ENCODE measurements around the gene KLHL29. TPM values are rescaled to one million over a fixed set of nuclear protein-coding genes. Genes with fewer than 3 reads are reported as not detected.

Gene KLHL29
- total RNA-seq, 1 donor from 2014 or later = 4.4 TPM

DNA sequence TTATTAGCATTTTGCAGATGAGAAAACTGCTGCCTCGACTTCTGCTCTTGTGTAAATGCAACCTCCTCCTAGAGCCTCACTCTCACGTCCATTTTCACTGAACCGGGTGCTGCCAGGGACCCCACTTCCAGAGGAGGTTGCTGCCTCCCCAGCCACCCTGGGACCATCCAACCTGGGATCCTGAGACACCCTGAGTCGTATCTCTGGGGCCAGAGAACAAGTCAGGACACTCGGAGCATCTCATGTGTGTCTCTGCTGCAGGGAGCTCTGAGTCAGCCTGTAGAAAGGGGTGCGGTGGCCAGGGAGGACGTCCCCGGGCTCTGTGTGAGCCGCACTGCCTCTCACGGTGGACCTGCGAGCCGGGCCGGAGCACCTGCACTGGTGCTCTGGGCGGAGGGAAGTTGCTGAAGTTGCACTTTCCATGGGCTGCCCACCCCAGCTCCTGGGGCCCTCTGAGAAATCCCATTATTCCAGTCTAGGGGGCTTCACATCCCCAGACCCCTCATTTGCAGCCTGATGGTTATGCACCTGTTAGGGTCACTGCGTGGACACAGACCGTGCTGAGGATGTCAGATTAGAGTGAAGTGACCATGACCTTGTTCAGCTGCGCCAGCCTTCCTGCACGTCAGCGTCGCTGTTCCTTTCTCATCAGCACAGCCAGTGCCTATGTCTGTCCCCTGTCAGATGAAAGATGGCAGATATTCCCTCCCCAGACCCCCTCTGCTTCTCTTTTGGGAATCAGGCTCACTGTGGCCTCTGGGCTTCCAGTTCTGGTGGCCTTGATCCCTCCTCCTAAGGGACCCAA, 230.4 kb downstream of the KLHL29 start:
- peaks cover 1% of the 10 kb centered on the region for H3K4me1 Mint-ChIP-seq (ENCODE audit: low read depth)
- H3K36me3 Mint-ChIP-seq (ENCODE audit: insufficient read depth) = peaks cover 5% of the 10 kb centered on the region
- peaks cover 7% of the 10 kb centered on the region for H3K27me3 Mint-ChIP-seq
- H3K27ac Mint-ChIP-seq = no peak overlapping the region
- TF ChIP-seq, protein P1, sequence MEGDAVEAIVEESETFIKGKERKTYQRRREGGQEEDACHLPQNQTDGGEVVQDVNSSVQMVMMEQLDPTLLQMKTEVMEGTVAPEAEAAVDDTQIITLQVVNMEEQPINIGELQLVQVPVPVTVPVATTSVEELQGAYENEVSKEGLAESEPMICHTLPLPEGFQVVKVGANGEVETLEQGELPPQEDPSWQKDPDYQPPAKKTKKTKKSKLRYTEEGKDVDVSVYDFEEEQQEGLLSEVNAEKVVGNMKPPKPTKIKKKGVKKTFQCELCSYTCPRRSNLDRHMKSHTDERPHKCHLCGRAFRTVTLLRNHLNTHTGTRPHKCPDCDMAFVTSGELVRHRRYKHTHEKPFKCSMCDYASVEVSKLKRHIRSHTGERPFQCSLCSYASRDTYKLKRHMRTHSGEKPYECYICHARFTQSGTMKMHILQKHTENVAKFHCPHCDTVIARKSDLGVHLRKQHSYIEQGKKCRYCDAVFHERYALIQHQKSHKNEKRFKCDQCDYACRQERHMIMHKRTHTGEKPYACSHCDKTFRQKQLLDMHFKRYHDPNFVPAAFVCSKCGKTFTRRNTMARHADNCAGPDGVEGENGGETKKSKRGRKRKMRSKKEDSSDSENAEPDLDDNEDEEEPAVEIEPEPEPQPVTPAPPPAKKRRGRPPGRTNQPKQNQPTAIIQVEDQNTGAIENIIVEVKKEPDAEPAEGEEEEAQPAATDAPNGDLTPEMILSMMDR (IDR thresholded peaks at IDR 0.05; ENCODE audit: unreplicated experiment) = no peak
- H3K4me3 Mint-ChIP-seq (ENCODE audit: low read depth) = no peak overlapping the region
- DNase-seq (ENCODE audit: low spot score, unreplicated experiment) = no peak
- H3K9me3 Mint-ChIP-seq (ENCODE audit: low read depth) = peaks cover 10% of the 10 kb centered on the region

DNA sequence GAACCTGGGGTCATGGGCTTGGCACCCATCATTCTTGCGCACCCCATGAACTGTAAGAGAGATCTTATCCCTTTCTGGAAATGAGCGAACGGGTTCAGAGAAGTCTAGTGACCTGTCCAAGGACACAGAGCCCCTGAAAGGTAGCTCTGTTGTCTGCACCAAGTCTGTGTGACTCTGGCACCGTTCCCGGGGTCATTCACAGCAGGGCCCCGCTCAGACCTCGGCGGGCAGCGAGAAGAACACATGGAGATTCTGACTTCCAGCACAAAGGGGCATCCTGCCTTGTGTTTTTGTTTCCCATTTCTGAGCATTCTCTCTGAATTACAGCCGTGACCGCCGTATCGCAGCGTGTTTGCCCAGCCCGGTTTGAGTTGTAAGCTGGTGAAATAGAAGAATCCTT, 231.7 kb downstream of the KLHL29 start:
- H3K9me3 Mint-ChIP-seq (ENCODE audit: low read depth) = peaks cover 6% of the 10 kb centered on the region
- H3K36me3 Mint-ChIP-seq (ENCODE audit: insufficient read depth) = peaks cover 4% of the 10 kb centered on the region
- TF ChIP-seq, protein P1 (IDR thresholded peaks at IDR 0.05; ENCODE audit: unreplicated experiment) = no peak
- H3K4me1 Mint-ChIP-seq (ENCODE audit: low read depth) = peaks cover 1% of the 10 kb centered on the region
- H3K27ac Mint-ChIP-seq = no peak overlapping the region
- H3K4me3 Mint-ChIP-seq (ENCODE audit: low read depth) = no peak overlapping the region
- DNase-seq (ENCODE audit: low spot score, unreplicated experiment) = no peak
- H3K27me3 Mint-ChIP-seq = peaks cover 10% of the 10 kb centered on the region

DNA sequence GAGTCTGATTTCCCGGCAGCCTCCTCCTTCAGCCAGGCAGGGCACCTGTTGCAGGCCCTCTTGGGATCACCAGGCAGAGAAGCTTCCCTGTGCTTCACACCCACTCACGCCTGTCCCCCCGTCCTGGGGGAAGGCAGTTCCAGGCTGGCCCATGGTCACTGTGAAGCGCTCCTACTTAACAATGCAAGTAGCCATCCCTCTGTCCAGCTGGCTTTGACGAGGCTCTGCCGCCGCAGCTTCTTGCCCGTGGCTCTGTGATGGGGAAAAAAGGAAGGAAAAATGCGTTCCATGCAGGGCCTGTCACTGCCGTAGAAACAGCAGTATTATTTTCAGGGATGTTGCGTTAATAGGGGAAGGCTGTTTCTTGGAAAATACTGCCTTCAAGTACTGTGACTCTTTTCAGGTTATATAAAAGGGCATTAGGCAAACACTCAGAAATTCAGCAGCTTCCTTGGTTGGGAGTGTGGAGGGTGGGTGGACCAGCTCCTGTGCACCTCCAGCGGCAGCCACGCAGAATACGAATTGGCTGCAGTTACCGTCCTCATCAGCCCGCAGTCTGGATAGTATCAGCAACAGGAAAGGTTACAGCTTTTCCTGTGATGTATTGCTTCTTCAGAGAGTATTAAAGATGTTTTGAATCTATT, 232.3 kb downstream of the KLHL29 start:
- Mint-ChIP-seq H3K36me3 (ENCODE audit: insufficient read depth) (no peaks in the 10 kb centered on the region), H3K4me1 (ENCODE audit: low read depth) (peaks cover 1% of the 10 kb centered on the region), H3K27me3 (peaks cover 12% of the 10 kb centered on the region), H3K4me3 (ENCODE audit: low read depth) (no peak overlapping the region), H3K9me3 (ENCODE audit: low read depth) (no peaks in the 10 kb centered on the region), H3K27ac (no peak overlapping the region)
- DNase-seq (ENCODE audit: low spot score, unreplicated experiment) = no peak
- TF ChIP-seq, protein P1 (IDR thresholded peaks at IDR 0.05; ENCODE audit: unreplicated experiment) = no peak

DNA sequence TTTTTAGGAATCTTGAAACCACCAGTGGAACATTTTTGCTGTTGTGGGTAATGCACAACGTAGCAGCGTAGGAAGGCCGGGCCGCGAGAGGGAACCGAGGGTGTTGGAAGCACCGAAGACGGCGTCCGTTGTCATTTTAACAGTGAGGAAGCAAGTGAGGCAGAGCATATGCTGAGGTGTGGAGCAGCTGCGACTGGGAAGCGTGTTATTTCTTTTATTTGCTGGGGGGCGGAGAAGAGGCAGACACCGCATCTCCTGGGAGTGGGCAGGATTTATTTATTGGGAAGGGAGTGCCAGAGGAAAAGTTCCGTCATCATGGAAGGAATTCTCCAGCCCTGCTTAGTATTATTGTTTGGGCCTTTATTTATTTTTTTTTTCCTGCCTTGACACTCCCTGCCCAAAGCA, 232.8 kb downstream of the KLHL29 start:
- H3K4me3 Mint-ChIP-seq (ENCODE audit: low read depth) = no peak overlapping the region
- no peak for DNase-seq (ENCODE audit: low spot score, unreplicated experiment)
- TF ChIP-seq, protein P1 (IDR thresholded peaks at IDR 0.05; ENCODE audit: unreplicated experiment) = no peak

DNA sequence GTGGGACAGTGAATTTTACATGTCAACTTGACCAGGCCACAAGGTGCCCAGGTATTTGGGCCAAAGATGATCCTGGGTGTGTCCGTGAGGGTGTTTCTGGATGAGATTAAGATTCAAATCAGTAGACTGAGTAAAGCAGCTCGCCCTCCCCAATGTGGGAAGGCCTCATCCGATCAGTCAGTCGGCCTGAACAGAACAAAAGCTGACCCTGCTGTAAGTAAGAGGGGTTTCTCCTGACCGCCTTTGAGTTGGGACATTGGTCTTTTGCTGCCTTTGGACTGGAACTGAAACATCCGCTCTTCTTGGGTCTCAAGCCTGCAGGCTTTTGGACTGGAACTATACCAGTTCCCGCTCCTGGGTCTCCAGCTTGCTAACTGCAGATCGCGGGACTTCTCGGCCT, 233.3 kb downstream of the KLHL29 start:
- H3K9me3 Mint-ChIP-seq (ENCODE audit: low read depth) = no peaks in the 10 kb centered on the region
- H3K4me3 Mint-ChIP-seq (ENCODE audit: low read depth) = no peak overlapping the region
- no peak for DNase-seq (ENCODE audit: low spot score, unreplicated experiment)
- no peaks in the 10 kb centered on the region for H3K36me3 Mint-ChIP-seq (ENCODE audit: insufficient read depth)
- peaks cover 16% of the 10 kb centered on the region for H3K27me3 Mint-ChIP-seq
- no peak overlapping the region for H3K27ac Mint-ChIP-seq
- peaks cover 1% of the 10 kb centered on the region for H3K4me1 Mint-ChIP-seq (ENCODE audit: low read depth)
- TF ChIP-seq, protein P1 (IDR thresholded peaks at IDR 0.05; ENCODE audit: unreplicated experiment) = no peak

More for the DNA sequence above, 232.8 kb downstream of the KLHL29 start:
- H3K27me3 Mint-ChIP-seq = peaks cover 16% of the 10 kb centered on the region
- no peak overlapping the region for H3K27ac Mint-ChIP-seq
- H3K9me3 Mint-ChIP-seq (ENCODE audit: low read depth) = no peaks in the 10 kb centered on the region
- peaks cover 1% of the 10 kb centered on the region for H3K4me1 Mint-ChIP-seq (ENCODE audit: low read depth)
- H3K36me3 Mint-ChIP-seq (ENCODE audit: insufficient read depth) = no peaks in the 10 kb centered on the region

All from progenitor cell of endocrine pancreas (in vitro differentiated cells).